GM19467 (cell line): ENCODE data around the gene NDRG3.

Experiments
- ATAC-seq: cut with Tn5 transposase; IDR thresholded peaks from one replicate; pipeline ENCODE4 v1.9.1; 2021; ENCODE audit warnings: mild to moderate bottlenecking, moderate library complexity; ENCODE audit not compliant: unreplicated experiment

NDRG3 gene

DNA sequence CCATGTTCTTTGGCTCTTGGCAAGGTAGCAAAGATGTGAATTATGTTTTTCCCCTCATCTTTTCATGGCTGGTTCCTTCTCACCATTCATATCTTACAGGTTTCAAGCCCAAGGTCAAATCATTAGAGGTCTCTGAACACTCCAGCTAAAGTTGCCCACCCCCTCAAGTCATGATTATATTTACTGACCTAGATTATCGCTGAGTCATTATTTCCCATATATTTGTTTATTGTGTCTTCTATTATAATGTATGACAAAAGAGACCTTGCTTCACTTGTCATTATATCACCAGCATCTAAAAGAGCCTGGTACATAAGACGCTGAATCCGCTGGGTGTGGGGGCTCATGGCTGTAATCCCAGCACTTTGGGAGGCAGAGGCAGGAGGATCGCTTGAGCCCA, 15.2 kb upstream of the NDRG3 start:
- no peak for ATAC-seq

DNA sequence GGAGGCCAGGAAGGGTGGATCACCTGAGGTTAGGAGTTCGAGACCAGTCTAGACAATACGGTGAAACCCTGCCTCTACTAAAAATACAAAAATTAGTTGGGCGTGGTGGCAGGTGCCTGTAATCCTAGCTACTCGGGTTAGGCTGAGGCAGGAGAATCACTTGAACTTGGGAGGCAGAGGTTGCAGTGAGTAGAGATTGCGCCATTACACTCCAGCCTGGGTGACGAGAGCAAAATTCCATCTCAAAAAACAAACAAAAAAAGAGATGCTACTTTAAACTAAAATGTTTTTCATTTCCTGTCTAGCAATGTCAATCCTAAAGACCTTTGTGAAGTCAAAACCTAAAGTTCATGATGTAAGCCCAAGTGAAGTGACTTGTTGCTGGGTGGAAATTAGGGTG, 14.8 kb upstream of the NDRG3 start:
- ATAC-seq: no peak

DNA sequence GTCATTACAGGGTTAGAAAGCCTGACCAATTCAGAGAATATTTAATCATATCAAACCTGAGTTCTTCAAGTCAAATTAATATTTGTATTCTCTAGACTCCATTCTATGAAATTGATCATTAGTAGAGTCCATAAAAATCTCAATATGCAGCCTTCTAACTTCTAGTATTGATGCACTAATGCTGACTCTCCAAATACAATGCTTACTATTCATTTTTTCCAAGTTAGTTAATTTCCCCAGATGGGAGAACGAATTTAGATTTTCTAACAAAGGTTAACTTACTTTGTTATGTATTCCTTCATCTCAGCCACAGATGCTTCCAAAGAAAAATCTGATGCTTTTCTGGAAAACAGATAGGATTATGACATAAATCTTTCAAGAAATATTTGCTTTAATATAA, 12.4 kb upstream of the NDRG3 start:
- no peak for ATAC-seq

DNA sequence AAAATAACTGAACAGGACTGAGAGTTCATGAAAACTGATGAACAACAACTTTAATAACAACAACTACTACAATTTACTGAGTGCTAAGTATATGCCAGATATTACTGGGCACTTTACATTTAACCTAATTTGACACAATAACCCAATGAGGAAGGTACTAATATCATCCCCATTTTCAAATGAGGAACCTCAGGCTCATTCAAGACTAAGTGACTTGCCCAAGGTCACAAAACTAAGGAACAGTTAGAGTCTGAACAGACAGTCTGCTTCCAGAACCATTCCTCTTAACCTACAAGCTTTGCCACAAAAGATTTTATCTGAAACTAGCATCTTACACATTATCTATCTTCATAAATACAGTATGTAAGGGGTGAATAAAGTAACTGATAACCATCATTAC, 10.6 kb upstream of the NDRG3 start:
- no peak for ATAC-seq

DNA sequence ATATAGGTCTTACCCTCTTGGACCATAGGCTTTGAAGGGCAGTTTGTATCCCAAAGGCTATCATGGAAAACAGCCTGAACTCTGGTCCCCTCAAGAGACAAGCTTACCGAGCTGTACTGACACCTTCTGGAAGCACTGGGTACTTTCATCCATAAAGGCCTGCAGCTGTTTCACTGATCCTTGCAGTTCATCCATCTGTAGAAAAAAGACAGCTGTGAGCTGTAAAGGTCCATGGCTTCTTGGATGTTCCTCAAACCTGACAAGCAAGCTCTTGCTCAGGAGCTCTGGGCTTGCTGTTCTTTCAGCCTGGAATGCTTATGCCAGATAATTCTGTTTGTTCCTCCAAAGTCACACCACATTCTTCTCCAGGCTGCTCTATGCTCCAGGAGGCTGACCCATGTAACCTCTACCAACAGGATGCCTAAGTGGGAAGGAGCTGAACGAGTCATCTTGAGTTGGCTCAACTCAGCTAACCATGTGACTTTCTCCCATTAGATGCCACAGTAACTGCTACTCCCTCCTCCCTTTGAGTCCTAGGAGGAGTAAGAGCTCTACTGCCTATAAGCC, 8.8 kb upstream of the NDRG3 start:
- no peak for ATAC-seq

DNA sequence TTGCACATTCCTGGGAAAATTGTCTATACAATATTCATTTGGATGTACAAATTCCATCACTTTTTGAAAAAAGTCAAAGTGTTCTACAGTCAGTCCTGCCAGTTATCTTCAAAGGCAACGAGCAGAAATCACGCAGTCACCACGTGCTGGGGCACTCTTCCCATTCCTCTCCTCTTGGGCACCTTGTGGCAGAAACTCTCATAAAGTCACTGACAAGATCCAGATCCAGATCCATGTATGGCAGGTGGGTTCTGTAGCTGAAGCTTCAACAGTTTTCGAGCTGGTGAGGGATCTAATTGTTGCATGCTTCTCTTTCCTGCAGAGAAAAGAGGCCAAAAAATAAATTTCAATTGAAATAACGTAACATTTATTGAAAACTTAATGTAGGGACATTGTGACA, 6.7 kb upstream of the NDRG3 start:
- ATAC-seq: no peak

DNA sequence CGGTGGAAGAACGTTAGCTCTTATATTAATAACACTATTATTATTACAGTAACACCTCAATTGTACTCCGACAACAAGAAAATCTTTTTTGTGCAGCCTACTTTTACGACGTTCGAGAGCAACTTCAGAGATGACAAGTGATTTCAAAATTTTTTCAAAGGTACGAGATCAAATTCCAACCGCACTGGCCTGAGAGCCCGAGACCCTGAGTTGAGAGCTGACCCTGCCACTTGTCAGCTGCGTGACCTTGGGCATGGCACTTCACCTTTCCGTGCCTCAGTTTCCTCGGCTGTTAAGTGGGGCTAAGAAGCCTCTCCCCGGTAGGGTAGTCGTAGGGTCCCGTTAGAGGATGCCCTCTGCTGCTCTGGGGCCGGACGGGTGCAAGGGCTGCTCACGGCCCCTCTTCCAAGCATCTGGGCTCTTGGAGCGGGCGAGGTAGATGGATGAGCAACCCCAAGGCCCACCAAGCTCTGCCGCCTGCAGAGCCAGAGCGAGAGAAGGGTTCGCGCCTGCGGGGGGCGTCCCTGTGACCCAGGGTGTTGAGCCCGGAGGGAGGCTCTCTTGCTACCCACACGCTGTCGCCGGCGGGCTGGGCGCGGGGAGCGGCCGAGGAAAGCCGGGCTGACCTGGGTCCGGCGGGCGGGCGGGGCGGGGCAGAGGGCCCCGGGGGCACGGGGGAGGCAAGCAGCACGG, 510 bp downstream of the NDRG3 start:
- peak; percentile 39 for ATAC-seq

DNA sequence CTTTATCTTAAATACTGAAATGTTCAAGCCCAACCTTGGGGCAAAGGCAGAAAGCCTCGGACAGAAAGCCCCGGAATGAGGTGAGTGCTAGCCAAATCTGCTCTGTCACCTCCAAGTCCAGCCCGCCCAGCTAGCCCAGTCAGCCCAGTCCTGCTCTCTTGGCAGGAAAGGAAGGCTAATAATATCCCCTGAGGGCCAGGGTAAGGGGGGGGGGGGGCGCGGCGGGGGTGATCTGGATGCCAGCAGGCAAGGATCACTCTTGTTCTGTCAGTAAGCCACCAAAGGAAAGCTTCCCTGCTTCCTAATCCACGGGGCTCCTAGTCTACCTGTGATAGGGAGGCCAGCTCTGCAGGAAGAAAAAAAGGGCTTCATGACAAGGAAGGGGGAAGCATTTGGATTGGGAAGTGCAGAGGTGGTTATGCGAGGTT, 1.1 kb downstream of the NDRG3 start:
- no peak for ATAC-seq

DNA sequence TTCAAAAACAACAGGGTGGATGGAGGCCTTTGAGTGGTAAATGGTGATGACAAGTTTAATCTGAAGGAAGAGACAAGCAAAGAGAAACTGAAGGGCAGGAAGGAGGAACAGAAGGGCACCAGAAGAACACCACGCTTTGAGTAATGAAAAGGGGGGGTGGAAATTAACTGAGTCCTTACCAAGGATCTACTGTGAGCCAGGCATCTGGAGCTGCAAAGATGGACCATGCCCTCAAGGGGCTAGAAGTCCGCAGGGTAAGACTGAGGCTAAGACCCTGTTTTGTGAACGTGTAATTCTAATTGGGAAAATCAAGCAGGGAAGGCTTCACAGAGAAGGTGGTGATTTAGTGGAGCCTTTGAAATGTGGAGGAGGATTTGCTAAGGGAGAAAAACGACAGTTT, 1.6 kb downstream of the NDRG3 start:
- ATAC-seq: no peak

DNA sequence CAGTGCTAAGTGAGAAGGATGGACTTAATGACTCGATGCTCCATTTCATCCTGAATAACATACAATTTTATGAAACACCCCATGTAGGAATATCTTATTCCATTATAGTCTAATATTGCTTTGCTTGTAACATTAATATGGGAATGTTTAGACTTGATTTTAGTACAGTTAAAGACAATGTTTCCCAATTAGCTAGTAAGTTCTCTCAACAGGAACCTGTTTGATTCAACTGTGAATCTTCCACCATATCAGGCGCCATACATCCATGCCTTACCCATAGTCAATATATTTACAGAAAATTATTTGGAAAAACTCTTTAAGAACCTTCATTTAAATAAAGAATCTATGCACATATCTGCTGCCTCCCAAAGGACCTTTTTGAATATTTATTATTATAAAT, 3.3 kb downstream of the NDRG3 start:
- no peak for ATAC-seq

DNA sequence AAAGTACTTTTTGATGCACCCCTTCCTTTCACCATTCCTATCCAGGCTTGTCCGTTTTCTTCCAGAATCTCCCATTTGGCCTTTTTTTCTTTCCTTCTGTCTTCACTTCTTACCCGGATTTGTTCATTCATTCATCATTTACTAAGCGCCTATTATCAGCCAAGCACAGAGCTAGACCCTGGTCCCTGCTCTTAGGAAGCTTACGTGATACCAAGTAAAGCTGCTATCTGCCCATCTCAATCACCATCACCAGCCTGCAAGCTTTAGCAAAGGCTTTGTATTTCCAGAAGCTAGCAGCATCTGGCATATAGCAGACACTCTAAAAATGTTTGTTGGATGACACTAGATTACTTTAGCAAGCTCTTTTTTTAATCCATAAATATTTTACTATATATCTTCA, 4.8 kb downstream of the NDRG3 start:
- ATAC-seq: no peak

DNA sequence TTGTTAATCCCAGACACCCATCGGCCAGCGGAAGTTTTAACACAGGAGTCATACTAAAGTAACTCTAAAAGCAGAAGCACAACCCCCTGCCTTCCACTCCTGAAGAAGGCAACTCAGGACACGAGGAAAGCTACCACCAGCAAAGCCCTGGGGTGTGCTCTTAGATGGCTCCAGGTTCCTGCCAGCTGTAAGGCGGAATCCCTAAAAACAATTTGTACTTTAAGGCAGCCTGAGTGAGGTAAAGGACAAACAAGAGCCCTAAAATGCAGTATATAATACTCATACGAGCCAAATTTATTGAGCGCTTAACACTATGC, 8.7 kb downstream of the NDRG3 start:
- ATAC-seq: no peak

DNA sequence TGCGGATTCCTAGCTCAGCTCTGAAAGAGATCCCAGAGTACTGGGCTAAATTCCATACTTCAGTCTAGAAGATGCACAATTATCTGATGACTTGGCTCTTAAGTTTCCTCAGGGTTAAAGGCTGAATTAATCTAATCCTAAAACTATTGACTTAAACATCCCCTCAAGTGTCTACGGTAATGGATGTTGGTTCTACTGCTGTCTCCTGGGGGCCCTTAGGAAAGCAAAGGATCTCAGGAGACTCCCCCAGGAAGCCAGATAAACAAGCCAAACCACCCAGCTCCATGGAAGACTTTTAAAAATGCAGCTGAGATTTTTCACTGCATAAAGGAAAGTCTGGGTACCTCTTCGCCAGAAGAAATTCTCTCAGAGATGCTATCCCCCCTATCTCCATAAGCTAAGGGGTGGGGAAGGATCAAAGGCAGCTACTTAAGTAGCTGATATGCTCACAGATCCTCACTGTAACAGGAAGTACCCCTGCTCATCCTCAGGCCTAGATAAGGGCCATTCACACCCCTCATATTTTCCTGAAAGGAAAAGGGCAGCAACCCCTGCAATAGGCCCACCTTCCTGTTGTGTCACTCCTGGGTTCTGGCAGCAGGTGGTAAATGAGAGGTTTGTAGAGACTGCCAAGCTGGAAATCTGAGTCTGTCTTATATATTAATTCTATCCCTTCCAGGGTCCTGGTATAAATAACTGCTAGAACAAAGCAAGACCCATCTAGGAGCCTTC, 9.3 kb downstream of the NDRG3 start:
- no peak for ATAC-seq

DNA sequence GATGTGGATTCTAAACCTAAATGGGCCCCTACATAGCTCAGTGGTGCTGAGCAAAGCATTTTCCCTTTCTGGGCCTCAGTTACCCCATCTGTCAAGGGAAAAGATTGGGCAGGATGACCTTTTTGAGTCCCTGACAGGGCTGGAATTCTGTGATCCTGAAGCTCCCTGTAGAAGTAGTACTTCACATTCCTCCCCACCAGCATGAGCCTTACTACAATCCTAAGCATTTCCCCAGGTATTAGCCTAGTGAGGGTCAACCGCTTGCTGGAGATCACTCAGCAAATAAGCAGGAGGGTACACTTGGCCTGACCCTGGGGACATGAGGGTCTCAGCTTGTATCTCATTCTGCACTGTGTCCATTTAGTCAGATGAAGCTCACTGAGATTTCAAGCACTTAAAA, 13.4 kb downstream of the NDRG3 start:
- no peak for ATAC-seq

DNA sequence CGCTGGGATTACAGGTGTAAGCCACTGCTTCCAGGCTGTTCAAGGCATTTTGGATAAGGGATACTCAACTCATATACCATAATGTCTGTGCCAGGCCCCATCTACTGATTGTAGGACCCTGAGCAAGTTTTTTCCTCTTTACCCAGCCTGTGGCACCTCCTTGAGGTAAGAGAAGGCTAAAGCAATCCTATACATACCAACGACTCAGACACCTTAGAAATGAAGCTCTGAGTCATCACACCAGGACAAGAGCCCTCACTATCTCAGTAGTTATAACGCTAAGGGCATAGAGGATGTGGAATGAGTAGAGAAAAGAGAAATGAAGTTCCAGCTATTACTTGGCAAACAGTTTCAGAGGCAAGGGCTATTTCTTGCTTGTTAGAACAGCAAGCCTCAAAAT, 16.9 kb downstream of the NDRG3 start:
- ATAC-seq: no peak

DNA sequence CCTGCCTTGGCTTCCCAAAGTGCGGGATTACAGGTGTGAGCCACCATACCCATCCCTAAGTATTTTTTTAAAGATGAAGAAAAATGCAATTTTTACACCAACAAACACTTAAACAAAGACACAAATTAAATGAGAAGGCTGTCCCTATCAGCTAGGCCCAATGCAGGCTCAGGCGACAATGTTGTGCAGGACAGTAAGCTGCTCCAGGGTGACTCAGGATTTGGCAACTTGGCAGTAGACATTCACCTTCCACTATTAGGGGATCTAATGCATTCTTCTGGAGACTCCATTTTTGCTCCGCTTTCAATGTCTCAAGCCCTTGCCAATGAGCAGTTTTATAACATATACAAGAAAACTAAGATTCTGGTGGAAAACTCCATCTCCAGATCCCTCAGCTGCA, 19.7 kb downstream of the NDRG3 start:
- no peak for ATAC-seq

DNA sequence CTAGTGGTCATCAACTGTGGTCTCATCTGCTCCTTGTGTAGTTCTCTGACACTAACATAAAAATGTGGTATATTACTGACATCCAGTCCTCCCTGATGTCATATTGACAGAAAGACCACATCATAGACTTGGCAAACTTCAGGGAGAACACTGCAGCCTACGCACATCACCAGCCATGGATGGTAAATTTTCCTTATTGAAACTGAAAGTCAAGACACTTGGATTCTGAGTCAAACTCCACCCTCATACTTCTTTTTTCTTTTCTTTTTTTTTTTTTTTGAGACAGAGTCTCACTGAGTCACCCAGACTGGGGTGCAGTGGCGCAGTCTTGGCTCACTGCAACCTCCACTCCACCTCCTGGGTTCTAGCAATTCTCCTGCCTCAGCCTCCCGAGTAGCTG, 25.4 kb downstream of the NDRG3 start:
- no peak for ATAC-seq

DNA sequence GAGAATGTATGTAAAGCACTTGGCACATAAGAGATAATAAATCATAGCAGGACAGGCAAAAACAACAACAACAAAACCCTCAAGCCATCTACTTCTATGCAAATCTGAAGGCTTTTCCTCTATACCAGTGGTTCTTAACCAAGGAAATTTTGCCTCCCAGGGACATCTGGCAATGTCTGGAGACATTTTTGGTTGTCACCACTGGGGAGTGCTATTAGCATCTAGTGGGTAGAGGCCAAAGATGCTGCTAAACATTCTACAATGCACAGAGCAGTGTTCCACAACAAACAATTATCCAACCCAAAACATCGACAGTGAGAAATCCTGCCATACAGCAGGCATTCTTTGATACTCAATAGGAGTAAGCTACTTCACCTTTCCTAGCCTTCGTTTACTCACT, 28.2 kb downstream of the NDRG3 start:
- no peak for ATAC-seq

DNA sequence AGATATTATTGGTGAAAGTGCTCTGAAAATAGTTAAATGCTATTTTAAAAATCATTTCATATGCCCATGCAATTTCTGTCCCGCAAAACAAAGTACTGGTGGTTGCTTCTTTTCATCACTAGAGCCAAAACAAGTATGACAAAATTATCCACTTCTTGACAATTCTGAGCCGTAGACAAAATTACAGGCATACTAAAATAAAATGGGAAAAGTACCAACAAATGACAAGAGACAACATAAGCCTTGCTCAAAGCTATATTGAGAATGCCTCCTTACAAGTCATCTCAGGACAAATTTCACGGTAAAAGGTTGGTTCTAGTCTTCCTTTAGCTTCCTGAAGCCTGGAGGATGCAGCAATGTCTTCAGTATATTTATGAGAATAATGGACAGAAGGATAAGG, 28.9 kb downstream of the NDRG3 start:
- ATAC-seq: no peak

DNA sequence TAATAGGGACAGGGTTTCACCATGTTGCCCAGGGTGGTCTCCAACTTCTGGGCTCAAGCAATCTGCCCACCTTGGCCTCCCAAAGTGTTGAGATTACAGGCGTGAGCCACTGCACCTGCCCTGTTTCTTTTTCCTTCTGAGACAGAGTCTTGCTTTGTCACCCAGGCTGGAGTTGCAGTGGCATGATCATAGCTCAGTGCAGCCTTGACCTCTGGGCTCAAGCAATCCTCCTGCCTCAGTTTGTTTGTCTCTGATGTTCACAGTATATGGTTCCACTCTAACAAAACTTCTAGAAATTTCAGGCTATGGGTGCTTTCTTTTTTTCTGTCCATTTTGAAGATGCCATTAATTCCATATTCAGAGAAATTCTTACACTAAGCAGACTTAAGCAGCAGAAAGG, 33.1 kb downstream of the NDRG3 start:
- ATAC-seq: no peak

DNA sequence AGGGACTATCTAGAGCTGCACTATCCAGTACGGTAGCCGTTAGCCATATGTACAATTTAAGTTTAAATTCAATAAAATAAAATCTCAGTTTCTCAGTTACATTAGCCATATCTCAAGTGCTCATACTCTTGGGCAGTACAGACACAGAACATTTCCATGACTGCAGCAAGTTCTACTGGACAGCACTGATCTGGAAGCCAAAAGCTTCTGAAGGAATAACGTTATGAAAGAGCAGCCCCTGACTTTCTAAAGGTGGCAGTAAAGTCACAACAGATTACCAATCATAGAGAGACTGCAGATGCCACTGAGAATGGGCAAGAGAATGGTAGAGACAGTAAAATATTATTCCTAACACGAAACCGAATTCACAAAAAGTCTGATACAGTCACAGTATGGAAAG, 36.8 kb downstream of the NDRG3 start:
- ATAC-seq: no peak

DNA sequence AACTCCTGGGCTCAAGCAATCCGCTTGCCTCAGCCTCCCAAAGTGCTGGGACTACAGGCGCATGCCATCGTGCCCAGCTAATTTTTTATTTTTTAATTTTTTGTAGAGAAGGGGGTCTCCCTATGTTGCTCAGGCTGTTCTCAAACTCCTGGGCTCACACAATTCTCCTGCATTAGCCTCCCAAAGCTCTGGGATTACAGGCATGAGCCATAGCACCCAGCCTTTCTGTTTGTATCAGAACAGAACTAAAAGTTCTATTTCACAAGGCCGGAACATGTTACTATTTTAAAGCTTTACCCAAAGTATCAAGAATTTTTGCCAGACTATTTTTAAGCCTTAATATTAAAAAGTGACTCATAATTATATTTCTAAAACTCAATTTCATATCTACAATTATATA, 42.4 kb downstream of the NDRG3 start:
- no peak for ATAC-seq

DNA sequence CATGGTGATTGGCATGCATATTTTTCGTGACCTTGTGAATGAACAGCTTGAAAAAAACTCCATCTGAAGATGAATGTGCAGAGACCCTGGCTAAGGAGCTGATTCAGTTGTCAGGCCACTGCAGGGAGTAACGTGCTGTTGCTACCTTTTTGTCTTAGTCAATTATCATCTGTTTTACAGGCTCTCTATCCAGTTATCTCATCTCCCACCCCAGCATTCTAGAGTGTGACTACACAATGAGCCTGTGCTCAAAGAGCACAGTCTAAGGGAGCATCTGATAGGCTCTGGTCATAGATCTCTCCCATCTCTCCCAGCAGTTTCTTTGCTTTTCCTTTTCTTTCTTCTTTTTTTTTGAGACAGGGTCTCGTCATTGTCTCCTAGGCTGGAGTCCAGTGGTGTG, 45.5 kb downstream of the NDRG3 start:
- no peak for ATAC-seq
